ENCODE measurements around the gene INTS4.

- TF ChIP-seq CTCF (IDR thresholded peaks at IDR 0.05) (no peak), POLR2A (IDR thresholded peaks at IDR 0.05) (no peak), POLR2AphosphoS5 (IDR thresholded peaks at IDR 0.05) (no peak)
These were observed 85.2 kb downstream of the INTS4 start for GRCh38 chr11:77909277-77909676.
